ENCODE data around the gene UGT1A9. TPM values are rescaled to one million over a fixed set of nuclear protein-coding genes. Genes with fewer than 3 reads are reported as not detected.

The UGT1A9 gene
- total and polyA plus RNA-seq, 7 donors: 0.36 TPM; not detected in 6

DNA sequence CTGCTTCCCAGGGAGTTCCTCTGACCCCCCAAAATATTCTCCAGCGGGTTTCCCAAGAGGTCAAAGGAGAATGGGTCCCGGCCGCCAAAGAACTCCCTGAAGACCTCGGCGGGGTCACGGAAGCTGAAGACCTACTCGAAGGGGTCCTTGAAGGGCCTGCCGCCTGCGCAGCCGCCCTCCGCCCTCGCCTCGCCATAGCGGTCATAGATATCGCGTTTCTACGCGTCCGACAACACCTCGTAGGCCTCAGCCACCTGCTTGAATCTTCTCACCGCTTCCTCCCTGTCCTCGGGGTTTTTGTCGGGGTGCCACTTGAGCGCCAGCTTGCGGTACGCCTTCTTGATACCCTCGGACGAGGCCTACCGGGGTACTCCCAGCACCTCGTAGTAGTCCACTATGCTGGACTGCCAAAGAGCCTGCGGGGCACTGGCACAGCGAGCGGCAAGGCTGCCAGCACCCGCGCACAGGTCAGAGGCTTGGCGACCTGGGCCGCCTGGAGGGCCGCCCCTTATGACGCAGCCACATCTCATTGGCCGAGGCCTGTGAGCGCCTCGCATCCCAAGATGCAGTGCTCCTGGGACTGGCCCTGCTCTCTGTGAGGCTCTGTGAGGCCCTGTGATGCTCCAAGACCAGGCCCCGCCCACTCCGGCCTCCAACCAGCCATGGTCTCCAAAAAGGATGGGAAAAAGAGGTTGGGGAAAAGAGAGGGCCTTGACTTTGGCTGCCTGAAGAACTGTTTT, 83.3 kb downstream of the UGT1A9 start:
- TF ChIP-seq POLR2AphosphoS5 (IDR thresholded peaks at IDR 0.05) (no peak), POLR2A (IDR thresholded peaks at IDR 0.05) (no peak)
- intact Hi-C loops (cut with DNase I): no loop called here
- DNase-seq: no peak
- Histone ChIP-seq H3K9me3 (no peaks in the 10 kb centered on the region), H3K4me1 (no peaks in the 10 kb centered on the region), H3K27ac (no peak overlapping the region), H3K4me3 (no peak overlapping the region), H3K27me3 (no peaks in the 10 kb centered on the region), H3K36me3 (no peaks in the 10 kb centered on the region)
- WGBS, 2 donors: 93 to 97% methylated on average over 44 of the region's 44 CpGs

GRCh38 chr2:233756429-233757081, 84.9 kb downstream of the UGT1A9 start:
- no peaks in the 10 kb centered on the region for H3K27me3 ChIP-seq
- TF ChIP-seq EP300 (IDR thresholded peaks at IDR 0.05): no peak
- TF ChIP-seq, protein P1, sequence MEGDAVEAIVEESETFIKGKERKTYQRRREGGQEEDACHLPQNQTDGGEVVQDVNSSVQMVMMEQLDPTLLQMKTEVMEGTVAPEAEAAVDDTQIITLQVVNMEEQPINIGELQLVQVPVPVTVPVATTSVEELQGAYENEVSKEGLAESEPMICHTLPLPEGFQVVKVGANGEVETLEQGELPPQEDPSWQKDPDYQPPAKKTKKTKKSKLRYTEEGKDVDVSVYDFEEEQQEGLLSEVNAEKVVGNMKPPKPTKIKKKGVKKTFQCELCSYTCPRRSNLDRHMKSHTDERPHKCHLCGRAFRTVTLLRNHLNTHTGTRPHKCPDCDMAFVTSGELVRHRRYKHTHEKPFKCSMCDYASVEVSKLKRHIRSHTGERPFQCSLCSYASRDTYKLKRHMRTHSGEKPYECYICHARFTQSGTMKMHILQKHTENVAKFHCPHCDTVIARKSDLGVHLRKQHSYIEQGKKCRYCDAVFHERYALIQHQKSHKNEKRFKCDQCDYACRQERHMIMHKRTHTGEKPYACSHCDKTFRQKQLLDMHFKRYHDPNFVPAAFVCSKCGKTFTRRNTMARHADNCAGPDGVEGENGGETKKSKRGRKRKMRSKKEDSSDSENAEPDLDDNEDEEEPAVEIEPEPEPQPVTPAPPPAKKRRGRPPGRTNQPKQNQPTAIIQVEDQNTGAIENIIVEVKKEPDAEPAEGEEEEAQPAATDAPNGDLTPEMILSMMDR (IDR thresholded peaks at IDR 0.05): no peak
- TF ChIP-seq POLR2A (IDR thresholded peaks at IDR 0.05): no peak
- TF ChIP-seq POLR2AphosphoS5 (IDR thresholded peaks at IDR 0.05): no peak
- no peaks in the 10 kb centered on the region for H3K36me3 ChIP-seq
- 20 to 59% methylated on average over 7 of the region's 7 CpGs for WGBS, 2 donors
- intact Hi-C loops (cut with DNase I): no loop called here
- no peak for DNase-seq
- H3K9me3 ChIP-seq: no peaks in the 10 kb centered on the region
- no peak overlapping the region for H3K4me3 ChIP-seq
- H3K27ac ChIP-seq: no peak overlapping the region
- H3K4me1 ChIP-seq: no peaks in the 10 kb centered on the region

DNA sequence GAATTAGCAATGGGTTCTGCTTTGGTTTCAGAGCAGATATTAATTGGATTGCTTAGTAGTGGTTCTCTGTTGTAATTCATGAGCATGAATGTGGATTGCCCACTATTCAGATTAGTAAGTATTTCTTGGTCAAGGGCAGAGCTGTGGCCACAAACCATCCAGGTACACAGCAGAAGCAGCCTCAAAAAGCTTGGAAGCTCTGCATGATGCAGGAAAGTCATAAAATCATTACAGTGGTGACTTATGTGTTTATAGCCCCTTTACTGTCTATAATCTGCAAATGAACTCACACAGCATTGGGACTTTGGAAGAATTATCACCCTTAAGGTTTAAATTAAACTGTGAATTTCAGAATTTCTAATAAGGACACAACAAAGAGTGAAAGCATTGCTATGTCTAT, 86.4 kb downstream of the UGT1A9 start:
- intact Hi-C loops (cut with DNase I): no loop called here
- no peaks in the 10 kb centered on the region for H3K9me3 ChIP-seq

DNA sequence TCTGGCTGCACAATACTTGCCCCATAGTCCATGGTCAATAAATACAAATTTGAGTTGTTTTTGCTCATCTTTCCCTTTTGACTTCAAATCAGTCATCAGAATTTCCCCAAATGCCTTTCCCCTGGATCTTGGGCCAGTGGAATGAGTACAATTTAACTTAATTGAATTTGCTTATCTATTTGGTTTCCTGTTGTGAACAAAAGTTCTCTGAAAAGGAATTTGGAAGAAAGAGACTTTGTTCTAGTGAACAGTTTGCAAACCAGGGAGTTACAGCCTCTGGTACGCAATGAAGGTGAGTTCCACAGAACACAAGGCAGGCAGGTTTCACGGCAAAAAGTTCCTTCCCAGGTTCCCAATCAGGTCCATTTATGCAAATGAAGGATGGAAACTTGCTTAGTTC, 87.2 kb downstream of the UGT1A9 start:
- no peak for DNase-seq
- 51 to 86% methylated on average over 2 of the region's 2 CpGs for WGBS, 2 donors
- TF ChIP-seq EP300 (IDR thresholded peaks at IDR 0.05): no peak
- no peak for TF ChIP-seq POLR2AphosphoS5 (IDR thresholded peaks at IDR 0.05)
- no peak for TF ChIP-seq POLR2A (IDR thresholded peaks at IDR 0.05)
- intact Hi-C loops (cut with DNase I): no loop called here
- no peak overlapping the region for H3K27ac ChIP-seq
- H3K9me3 ChIP-seq: no peaks in the 10 kb centered on the region
- H3K4me1 ChIP-seq: no peaks in the 10 kb centered on the region
- no peaks in the 10 kb centered on the region for H3K36me3 ChIP-seq
- H3K4me3 ChIP-seq: no peak overlapping the region
- no peaks in the 10 kb centered on the region for H3K27me3 ChIP-seq

More for the DNA sequence above, 86.4 kb downstream of the UGT1A9 start:
- no peak for DNase-seq
- Histone ChIP-seq H3K36me3 (no peaks in the 10 kb centered on the region), H3K4me3 (no peak overlapping the region), H3K27ac (no peak overlapping the region), H3K27me3 (no peaks in the 10 kb centered on the region), H3K4me1 (no peaks in the 10 kb centered on the region)
- TF ChIP-seq, protein P1 (IDR thresholded peaks at IDR 0.05): no peak
- TF ChIP-seq POLR2AphosphoS5 (IDR thresholded peaks at IDR 0.05) (no peak), EP300 (IDR thresholded peaks at IDR 0.05) (no peak), POLR2A (IDR thresholded peaks at IDR 0.05) (no peak)

- Histone ChIP-seq H3K36me3 (no peaks in the 10 kb centered on the region), H3K4me3 (no peak within 1 kb of the TSS), H3K4me1 (no peaks in the 10 kb centered on the region), H3K27me3 (no peaks in the 10 kb centered on the region), H3K9me3 (no peaks in the 10 kb centered on the region), H3K27ac (no peak within 1 kb of the TSS)
- 68 to 88% methylated on average over 6 of the region's 6 CpGs for WGBS, 2 donors
- intact Hi-C loops (cut with DNase I): no loop called here
- TF ChIP-seq POLR2A (IDR thresholded peaks at IDR 0.05): no peak
- TF ChIP-seq POLR2AphosphoS5 (IDR thresholded peaks at IDR 0.05): no peak
- TF ChIP-seq, protein P1 (IDR thresholded peaks at IDR 0.05): no peak
- TF ChIP-seq EP300 (IDR thresholded peaks at IDR 0.05): no peak
- no peak for DNase-seq
Measured at GRCh38 chr2:233760043-233760442, 88.3 kb downstream of the UGT1A9 start, which contains the start of gene UGT1A1. TSS of gene UGT1A1 (plus strand) at chr2:233760270. CDS start at chr2:233760288, 18 bp downstream.
